ENCODE results near the gene KLHL22.

KLHL22 gene

GRCh38 chr22:20450551-20450906 is 45.1 kb downstream of the KLHL22 start:
- TF ChIP-seq, protein P1, sequence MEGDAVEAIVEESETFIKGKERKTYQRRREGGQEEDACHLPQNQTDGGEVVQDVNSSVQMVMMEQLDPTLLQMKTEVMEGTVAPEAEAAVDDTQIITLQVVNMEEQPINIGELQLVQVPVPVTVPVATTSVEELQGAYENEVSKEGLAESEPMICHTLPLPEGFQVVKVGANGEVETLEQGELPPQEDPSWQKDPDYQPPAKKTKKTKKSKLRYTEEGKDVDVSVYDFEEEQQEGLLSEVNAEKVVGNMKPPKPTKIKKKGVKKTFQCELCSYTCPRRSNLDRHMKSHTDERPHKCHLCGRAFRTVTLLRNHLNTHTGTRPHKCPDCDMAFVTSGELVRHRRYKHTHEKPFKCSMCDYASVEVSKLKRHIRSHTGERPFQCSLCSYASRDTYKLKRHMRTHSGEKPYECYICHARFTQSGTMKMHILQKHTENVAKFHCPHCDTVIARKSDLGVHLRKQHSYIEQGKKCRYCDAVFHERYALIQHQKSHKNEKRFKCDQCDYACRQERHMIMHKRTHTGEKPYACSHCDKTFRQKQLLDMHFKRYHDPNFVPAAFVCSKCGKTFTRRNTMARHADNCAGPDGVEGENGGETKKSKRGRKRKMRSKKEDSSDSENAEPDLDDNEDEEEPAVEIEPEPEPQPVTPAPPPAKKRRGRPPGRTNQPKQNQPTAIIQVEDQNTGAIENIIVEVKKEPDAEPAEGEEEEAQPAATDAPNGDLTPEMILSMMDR (IDR thresholded peaks at IDR 0.05; ENCODE audit: low read depth, low read length, missing control alignments) = no peak
- no peak overlapping the region for H3K4me3 ChIP-seq (ENCODE audit: low read depth, low read length)
- no peak for DNase-seq (ENCODE audit: low read depth)

- no peak for DNase-seq (ENCODE audit: low read depth)
- TF ChIP-seq, protein P1 (IDR thresholded peaks at IDR 0.05; ENCODE audit: low read depth, low read length, missing control alignments) = no peak
- H3K4me3 ChIP-seq (ENCODE audit: low read depth, low read length) = no peak overlapping the region
These were observed 45.6 kb downstream of the KLHL22 start for GRCh38 chr22:20449819-20450550.

GRCh38 chr22:20448630-20449029 is 47.0 kb downstream of the KLHL22 start:
- no peak overlapping the region for H3K4me3 ChIP-seq (ENCODE audit: low read depth, low read length)
- TF ChIP-seq, protein P1 (IDR thresholded peaks at IDR 0.05; ENCODE audit: low read depth, low read length, missing control alignments) = no peak
- no peak for DNase-seq (ENCODE audit: low read depth)

GRCh38 chr22:20446383-20446970 is 49.1 kb downstream of the KLHL22 start:
- TF ChIP-seq, protein P1 (IDR thresholded peaks at IDR 0.05; ENCODE audit: low read depth, low read length, missing control alignments) = no peak
- DNase-seq (ENCODE audit: low read depth) = no peak
- H3K4me3 ChIP-seq (ENCODE audit: low read depth, low read length) = no peak overlapping the region

GRCh38 chr22:20444325-20444724 is 51.3 kb downstream of the KLHL22 start:
- TF ChIP-seq, protein P1 (IDR thresholded peaks at IDR 0.05; ENCODE audit: low read depth, low read length, missing control alignments) = no peak
- DNase-seq (ENCODE audit: low read depth) = no peak
- H3K4me3 ChIP-seq (ENCODE audit: low read depth, low read length) = no peak overlapping the region

- no peak for DNase-seq (ENCODE audit: low read depth)
- TF ChIP-seq, protein P1 (IDR thresholded peaks at IDR 0.05; ENCODE audit: low read depth, low read length, missing control alignments) = no peak
- no peak overlapping the region for H3K4me3 ChIP-seq (ENCODE audit: low read depth, low read length)
These were observed 52.9 kb downstream of the KLHL22 start for GRCh38 chr22:20442485-20443284.
